Measurements from ENCODE around the gene FANK1.

FANK1 gene

GRCh38 chr10:125985557-125986240 is 89.3 kb downstream of the FANK1 start:
- no peak for DNase-seq (ENCODE audit: low read depth, low spot score)

DNA sequence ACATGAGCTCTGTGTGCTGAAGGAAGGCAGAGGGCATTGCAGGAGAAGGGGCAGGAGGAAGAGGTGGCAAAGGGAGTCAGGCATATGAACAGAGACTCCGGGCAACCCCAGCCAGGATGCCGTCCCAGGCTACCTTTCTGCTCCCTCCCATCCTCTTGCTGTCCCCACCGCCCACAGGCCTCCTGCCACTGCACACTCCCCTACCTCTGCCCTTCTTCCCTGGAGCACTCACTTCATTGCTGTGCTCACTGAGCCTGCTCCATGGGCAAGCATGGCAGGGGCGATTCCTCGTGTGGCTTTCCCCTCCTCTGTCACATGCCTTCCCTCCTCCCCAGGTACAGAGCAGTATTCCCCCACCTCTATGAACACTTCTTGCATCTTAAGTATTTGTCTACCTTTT is 93.4 kb downstream of the FANK1 start:
- no peak for DNase-seq (ENCODE audit: low read depth, low spot score)

DNA sequence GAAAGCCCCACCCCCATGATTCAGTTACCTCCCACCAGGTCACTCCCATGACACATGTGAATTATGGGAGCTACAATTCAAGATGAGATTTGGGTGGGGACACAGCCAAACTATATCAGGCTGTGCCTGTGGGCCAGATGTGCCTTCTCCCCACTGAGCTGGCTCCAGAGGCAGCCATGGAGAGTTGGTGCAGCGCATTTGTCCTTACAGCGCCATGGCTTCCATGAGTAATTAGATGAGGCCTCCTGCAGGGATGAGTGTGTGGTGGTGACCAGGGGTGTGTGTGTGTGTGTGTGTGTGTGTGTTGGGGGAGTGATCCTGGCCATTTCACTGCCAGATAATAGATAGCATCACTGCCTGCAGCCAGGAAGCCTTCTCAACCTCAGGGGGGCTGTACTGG is 94.6 kb downstream of the FANK1 start:
- DNase-seq (ENCODE audit: low read depth, low spot score), result no peak

- no peak for DNase-seq (ENCODE audit: low read depth, low spot score)
These were observed 95.0 kb downstream of the FANK1 start for GRCh38 chr10:125991392-125991791.

GRCh38 chr10:125992254-125992653 is 95.9 kb downstream of the FANK1 start:
- no peak for DNase-seq (ENCODE audit: low read depth, low spot score)

DNA sequence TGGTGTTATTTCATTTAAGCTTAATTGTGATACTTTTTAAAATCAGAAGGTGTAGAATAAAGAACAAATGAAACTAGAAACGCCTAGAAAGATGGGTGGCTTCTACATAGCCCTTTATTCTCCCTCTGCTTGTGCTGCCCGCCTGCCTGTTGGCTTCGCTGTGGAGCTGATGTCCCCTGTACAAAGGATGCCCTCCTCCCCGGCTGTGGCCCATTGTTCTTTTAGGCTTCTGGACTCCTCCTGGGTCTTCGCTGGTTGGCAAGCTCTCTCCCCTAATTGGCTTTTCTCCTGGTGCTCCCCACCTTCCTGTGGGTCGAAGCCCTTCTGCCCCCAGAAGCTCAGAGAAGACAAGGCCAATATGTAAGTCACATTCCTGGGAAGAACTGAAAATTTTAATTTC is 98.2 kb downstream of the FANK1 start:
- DNase-seq (ENCODE audit: low read depth, low spot score), result no peak

DNA sequence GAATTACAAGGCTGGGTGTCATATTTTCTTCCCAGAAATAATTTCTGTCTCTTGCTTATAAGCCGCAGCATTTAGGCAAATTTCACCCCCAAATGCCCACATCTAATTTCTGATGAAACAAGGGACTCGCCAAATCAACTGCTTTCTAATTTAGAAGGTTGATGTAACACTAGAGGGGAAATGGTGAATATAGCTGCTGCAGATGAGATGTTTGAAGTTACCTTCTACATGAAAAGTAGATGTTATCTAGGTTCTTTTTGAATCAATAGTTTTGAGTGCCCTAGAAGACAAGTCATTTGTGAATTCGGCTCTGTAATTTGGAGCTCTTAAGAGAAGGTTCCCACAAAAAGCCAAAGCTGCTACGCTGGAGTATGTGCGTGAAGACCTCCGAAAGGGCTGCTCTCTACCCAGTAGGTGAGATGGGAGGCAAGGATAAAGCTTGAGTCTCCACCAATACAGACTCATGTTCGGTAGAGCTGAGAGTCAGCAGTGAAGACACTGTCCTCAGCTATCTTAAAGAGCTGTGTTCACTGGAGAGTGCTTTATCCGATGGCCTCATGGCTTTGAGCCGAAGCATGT is 99.5 kb downstream of the FANK1 start:
- DNase-seq (ENCODE audit: low read depth, low spot score), result no peak

- DNase-seq (ENCODE audit: low read depth, low spot score), result no peak
These were observed 101.2 kb downstream of the FANK1 start for GRCh38 chr10:125997586-125997985.

DNA sequence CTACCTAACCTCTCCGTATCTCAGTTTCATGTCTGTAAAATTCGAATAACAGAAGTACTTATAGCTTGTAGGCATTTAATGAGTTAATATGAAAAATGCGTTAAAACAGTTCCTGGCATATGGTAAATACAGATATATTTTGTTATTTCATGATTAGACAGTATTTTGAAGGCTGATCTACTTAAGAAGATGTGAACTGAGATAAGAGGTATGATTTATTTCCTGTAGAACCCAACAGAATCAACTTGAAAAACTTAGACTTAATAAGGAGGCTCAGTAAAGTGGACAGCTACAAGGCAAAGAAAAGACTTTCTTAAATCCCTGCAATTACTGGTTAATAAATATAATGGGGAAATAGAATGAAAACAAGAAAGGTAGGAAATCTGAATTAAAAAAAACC is 103.3 kb downstream of the FANK1 start:
- no peak for DNase-seq (ENCODE audit: low read depth, low spot score)

DNA sequence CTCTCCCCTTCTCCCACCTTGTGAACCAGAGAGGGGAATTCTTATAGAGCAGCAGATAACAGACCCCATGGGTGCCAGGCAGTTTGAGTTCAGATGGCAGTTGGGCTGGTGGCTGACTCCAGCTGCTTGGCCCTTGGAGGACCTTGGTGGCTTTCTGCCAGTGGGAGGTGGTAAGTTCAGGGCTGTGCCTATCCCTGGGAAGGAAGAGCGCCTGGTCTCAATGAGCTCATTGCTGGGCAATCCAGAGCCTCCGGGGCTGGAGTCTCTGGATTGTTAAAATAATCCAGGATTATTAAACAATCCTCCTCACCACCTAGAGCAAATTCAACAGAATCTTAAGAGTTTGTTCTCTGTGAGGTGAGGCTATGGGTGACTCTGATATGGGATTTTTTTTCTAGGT is 105.2 kb downstream of the FANK1 start:
- DNase-seq (ENCODE audit: low read depth, low spot score), result no peak

DNA sequence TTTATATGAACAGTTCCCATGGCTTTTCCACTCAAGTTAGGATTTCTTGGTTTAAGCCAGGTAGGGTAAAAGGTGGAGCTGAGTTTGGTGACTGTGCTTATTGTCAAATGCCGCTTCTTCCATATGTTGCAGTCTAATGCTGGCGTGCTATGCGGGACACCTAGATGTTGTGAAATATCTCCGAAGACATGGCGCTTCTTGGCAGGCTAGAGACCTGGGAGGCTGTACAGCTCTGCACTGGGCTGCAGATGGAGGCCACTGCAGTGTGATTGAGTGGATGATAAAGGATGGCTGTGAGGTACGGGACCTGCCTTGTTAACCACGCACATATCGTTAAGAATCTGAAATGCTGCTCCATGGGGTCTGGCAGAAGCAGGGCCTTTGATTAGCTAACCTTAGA is 108.4 kb downstream of the FANK1 start:
- no peak for DNase-seq (ENCODE audit: low read depth, low spot score)

- no peak for DNase-seq (ENCODE audit: low read depth, low spot score)
These were observed 109.9 kb downstream of the FANK1 start for GRCh38 chr10:126006264-126006663.

- no peak for DNase-seq (ENCODE audit: low read depth, low spot score)
These were observed 110.5 kb downstream of the FANK1 start for GRCh38 chr10:126006906-126007305.

- DNase-seq (ENCODE audit: low read depth, low spot score), result no peak
These were observed 113.3 kb downstream of the FANK1 start for GRCh38 chr10:126009650-126010049.

DNA sequence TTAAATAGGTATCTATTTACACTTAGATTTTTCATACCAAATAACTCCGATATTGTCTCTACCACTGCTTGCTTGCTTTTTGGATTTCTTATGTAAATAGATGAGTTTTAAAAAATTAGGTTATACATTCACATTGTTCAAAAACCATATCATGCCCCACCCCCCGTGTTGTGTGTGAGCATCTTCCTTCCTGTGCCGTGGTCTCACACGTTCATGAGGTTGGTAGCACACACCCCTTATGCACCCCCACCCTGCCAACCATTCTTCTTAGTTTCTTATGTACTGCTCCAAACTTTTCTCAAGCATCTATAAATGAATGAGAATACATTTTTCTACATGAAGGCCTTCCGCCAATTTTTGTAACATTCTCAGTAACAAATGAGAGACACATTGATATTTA is 115.6 kb downstream of the FANK1 start:
- no peak for DNase-seq (ENCODE audit: low read depth, low spot score)

GRCh38 chr10:126012485-126012884 is 116.1 kb downstream of the FANK1 start:
- DNase-seq (ENCODE audit: low read depth, low spot score), result no peak

GRCh38 chr10:126013489-126014281 is 117.3 kb downstream of the FANK1 start:
- no peak for DNase-seq (ENCODE audit: low read depth, low spot score)

GRCh38 chr10:126014309-126014708 is 117.9 kb downstream of the FANK1 start:
- no peak for DNase-seq (ENCODE audit: low read depth, low spot score)

DNA sequence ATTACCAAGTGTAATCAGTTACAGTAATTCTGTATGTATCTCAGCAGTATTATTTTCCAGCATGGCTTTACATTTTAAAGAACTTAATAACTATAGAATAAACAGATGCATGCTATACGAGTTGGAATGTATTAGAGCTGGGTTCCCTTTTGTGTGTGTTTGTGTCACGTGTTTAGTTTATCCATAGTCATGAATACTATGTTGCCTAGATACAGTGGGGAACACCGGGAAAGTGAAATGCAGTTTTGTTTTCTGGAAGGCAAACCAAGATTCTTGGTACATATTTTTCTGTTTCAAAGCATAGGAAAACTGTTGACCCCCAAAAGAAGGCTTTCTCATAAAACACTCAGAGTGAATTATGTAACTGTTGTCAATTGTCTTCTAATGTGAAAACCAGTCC is 119.0 kb downstream of the FANK1 start:
- no peak for DNase-seq (ENCODE audit: low read depth, low spot score)

DNA sequence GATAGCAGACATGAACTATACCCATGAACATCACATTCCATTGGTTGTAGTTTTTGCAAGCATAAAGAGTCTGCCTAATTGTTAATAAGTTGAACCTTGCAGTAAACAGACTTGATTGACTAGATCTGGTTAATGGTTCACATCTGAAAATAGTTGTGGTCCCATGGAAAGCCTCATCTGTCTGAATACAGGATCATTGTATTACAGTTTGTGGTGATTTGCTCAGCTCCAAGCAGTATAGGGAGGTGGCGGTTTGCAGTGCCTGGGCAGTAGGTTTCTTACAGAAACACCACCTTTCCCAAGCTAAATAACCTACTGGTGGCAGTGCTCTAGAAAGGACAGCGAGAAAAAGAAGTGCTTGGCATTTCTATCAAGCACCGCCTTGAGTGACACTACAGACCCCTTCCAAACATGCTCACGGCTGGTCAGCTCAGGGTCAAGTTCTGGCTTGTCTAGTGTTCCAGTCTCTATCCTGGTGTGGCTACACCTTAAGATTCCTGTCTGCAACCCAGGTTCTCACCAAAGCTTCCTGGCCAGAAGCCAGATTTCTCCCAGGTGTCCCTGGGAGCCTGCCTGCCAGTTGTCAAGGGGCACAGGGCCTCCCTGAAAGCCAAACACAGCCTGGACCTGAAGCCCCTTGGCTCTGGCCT is 119.9 kb downstream of the FANK1 start:
- no peak for DNase-seq (ENCODE audit: low read depth, low spot score)

DNA sequence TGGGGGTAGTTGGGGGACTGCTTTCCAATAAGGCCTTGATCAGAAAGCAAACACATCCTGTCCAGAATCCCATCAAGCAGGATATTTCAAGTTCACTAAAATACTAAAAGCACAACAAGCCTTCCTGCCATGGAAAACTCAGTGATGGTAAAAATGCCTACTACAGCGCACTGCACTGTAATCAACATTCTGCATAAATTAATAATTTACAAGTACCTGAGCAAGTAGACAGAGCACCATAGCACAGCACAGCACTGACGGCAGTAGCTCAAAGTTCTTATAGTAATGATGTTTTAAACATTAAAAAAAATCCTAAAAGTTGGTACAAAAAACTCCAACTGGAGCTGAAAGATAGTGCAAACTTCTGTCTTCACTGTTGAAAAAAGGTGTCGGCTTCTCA is 120.5 kb downstream of the FANK1 start:
- DNase-seq (ENCODE audit: low read depth, low spot score), result no peak

GRCh38 chr10:126017961-126018560 is 121.7 kb downstream of the FANK1 start:
- DNase-seq (ENCODE audit: low read depth, low spot score), result no peak

Data from activated CD4-positive, CD25-positive, alpha-beta regulatory T cell treated with anti-CD3 and anti-CD28 coated beads, Interleukin-2, amount 50 U/mL, for 16 hours (primary cell).